ENCODE measurements around the gene SAP25.
A peak's percentile ranks its signal among the peaks of the same experiment; 100 is the strongest.
"Not testable (repeated sequence)": the region's sequence is repeated elsewhere in the genome, so short reads cannot be mapped to it uniquely, and the experiment has no call there.

The SAP25 gene

GRCh38 chr7:100562195-100563099 is 11.3 kb downstream of the SAP25 start:
- Mint-ChIP-seq H3K4me3 (no peak overlapping the region), H3K27ac (no peak overlapping the region), H3K4me1 (peaks cover 20% of the 10 kb centered on the region), H3K9me3 (no peaks in the 10 kb centered on the region), H3K36me3 (peaks cover 87% of the 10 kb centered on the region)
- no peak for ATAC-seq
- DNase-seq (ENCODE audit: low spot score in 2 of 2), result no peak

GRCh38 chr7:100561491-100562194 is 12.1 kb downstream of the SAP25 start:
- Mint-ChIP-seq H3K27ac (no peak overlapping the region), H3K36me3 (peaks cover 95% of the 10 kb centered on the region), H3K4me1 (peaks cover 12% of the 10 kb centered on the region), H3K9me3 (no peaks in the 10 kb centered on the region), H3K4me3 (no peak overlapping the region)
- ATAC-seq (no peak), DNase-seq (ENCODE audit: low spot score in 2 of 2) (no peak)

GRCh38 chr7:100559127-100559526 is 14.6 kb downstream of the SAP25 start:
- H3K36me3 Mint-ChIP-seq, result peaks cover 100% of the 10 kb centered on the region
- ATAC-seq, result no peak

GRCh38 chr7:100556541-100556940 is 17.2 kb downstream of the SAP25 start:
- no peak for DNase-seq (ENCODE audit: low spot score in 2 of 2)
- H3K36me3 Mint-ChIP-seq, result peaks cover 100% of the 10 kb centered on the region
- peak; percentile 63 for ATAC-seq

More at GRCh38 chr7:100559127-100559526, 14.6 kb downstream of the SAP25 start:
- no peak for DNase-seq (ENCODE audit: low spot score in 2 of 2)
- no peak overlapping the region for H3K4me3 Mint-ChIP-seq
- H3K9me3 Mint-ChIP-seq, result no peaks in the 10 kb centered on the region
- peaks cover 13% of the 10 kb centered on the region for H3K4me1 Mint-ChIP-seq
- no peak overlapping the region for H3K27ac Mint-ChIP-seq

GRCh38 chr7:100555701-100556100 is 18.0 kb downstream of the SAP25 start:
- Mint-ChIP-seq H3K36me3 (peaks cover 100% of the 10 kb centered on the region), H3K9me3 (no peaks in the 10 kb centered on the region), H3K27ac (peak overlapping the region; percentile 66), H3K4me3 (no peak overlapping the region), H3K4me1 (peaks cover 8% of the 10 kb centered on the region)
- ATAC-seq, result no peak
- DNase-seq (ENCODE audit: low spot score in 2 of 2), result no peak

More at GRCh38 chr7:100556541-100556940, 17.2 kb downstream of the SAP25 start:
- Mint-ChIP-seq H3K27ac (peak overlapping the region; percentile 66), H3K9me3 (no peaks in the 10 kb centered on the region), H3K4me1 (peaks cover 7% of the 10 kb centered on the region), H3K4me3 (no peak overlapping the region)

- DNase-seq (ENCODE audit: low spot score in 2 of 2) (no peak), ATAC-seq (no peak)
- peak overlapping the region; percentile 66 for H3K27ac Mint-ChIP-seq
- H3K4me1 Mint-ChIP-seq, result peaks cover 31% of the 10 kb centered on the region
- H3K36me3 Mint-ChIP-seq, result peaks cover 98% of the 10 kb centered on the region
- no peak overlapping the region for H3K4me3 Mint-ChIP-seq
- H3K9me3 Mint-ChIP-seq, result no peaks in the 10 kb centered on the region
These were observed 20.7 kb downstream of the SAP25 start for GRCh38 chr7:100553032-100553431.

- DNase-seq (ENCODE audit: low spot score in 2 of 2) (no peak), ATAC-seq (no peak)
- H3K4me1 Mint-ChIP-seq, result peaks cover 36% of the 10 kb centered on the region
- no peaks in the 10 kb centered on the region for H3K9me3 Mint-ChIP-seq
- H3K27ac Mint-ChIP-seq, result peak overlapping the region; percentile 66
- peaks cover 98% of the 10 kb centered on the region for H3K36me3 Mint-ChIP-seq
- H3K4me3 Mint-ChIP-seq, result no peak overlapping the region
These were observed 21.2 kb downstream of the SAP25 start for GRCh38 chr7:100552532-100552931.

GRCh38 chr7:100548446-100548845 is 25.3 kb downstream of the SAP25 start:
- peaks cover 90% of the 10 kb centered on the region for H3K36me3 Mint-ChIP-seq
- not testable (repeated sequence) for ATAC-seq; DNase-seq (ENCODE audit: low spot score in 2 of 2); H3K9me3 Mint-ChIP-seq
- peaks cover 67% of the 10 kb centered on the region for H3K4me1 Mint-ChIP-seq
- H3K27ac Mint-ChIP-seq, result peak overlapping the region; percentile 95
- H3K4me3 Mint-ChIP-seq, result peak overlapping the region; percentile 96

GRCh38 chr7:100547872-100548271 is 25.8 kb downstream of the SAP25 start:
- Mint-ChIP-seq H3K4me1 (peaks cover 73% of the 10 kb centered on the region), H3K27ac (peak overlapping the region; percentile 95), H3K36me3 (peaks cover 84% of the 10 kb centered on the region), H3K9me3 (no peaks in the 10 kb centered on the region), H3K4me3 (peak overlapping the region; percentile 96)
- DNase-seq (ENCODE audit: low spot score in 2 of 2), result no peak
- ATAC-seq, result no peak

- H3K27ac Mint-ChIP-seq, result peak overlapping the region; percentile 95
- no peak for ATAC-seq
- H3K4me3 Mint-ChIP-seq, result peak overlapping the region; percentile 96
- no peak for DNase-seq (ENCODE audit: low spot score in 2 of 2)
- no peaks in the 10 kb centered on the region for H3K9me3 Mint-ChIP-seq
- peaks cover 82% of the 10 kb centered on the region for H3K36me3 Mint-ChIP-seq
- peaks cover 80% of the 10 kb centered on the region for H3K4me1 Mint-ChIP-seq
These were observed 26.5 kb downstream of the SAP25 start for GRCh38 chr7:100546926-100547800.

GRCh38 chr7:100546129-100546925 is 27.4 kb downstream of the SAP25 start:
- Mint-ChIP-seq H3K36me3 (peaks cover 74% of the 10 kb centered on the region), H3K4me1 (peaks cover 88% of the 10 kb centered on the region), H3K27ac (peak overlapping the region; percentile 95), H3K4me3 (peak overlapping the region; percentile 96), H3K9me3 (no peaks in the 10 kb centered on the region)
- ATAC-seq (peak; percentile 15), DNase-seq (ENCODE audit: low spot score in 2 of 2) (no peak)

GRCh38 chr7:100545360-100546128 is 28.2 kb downstream of the SAP25 start:
- DNase-seq (ENCODE audit: low spot score in 2 of 2) (peak; percentile 47 to 87), ATAC-seq (peak; percentile 87)
- Mint-ChIP-seq H3K36me3 (peaks cover 66% of the 10 kb centered on the region), H3K27ac (peak overlapping the region; percentile 95), H3K9me3 (no peaks in the 10 kb centered on the region), H3K4me3 (peak overlapping the region; percentile 96), H3K4me1 (peaks cover 90% of the 10 kb centered on the region)

- Mint-ChIP-seq H3K27ac (peak overlapping the region; percentile 95), H3K4me1 (peaks cover 84% of the 10 kb centered on the region), H3K4me3 (peak overlapping the region; percentile 96), H3K36me3 (peaks cover 61% of the 10 kb centered on the region), H3K9me3 (no peaks in the 10 kb centered on the region)
- ATAC-seq, result no peak
- no peak for DNase-seq (ENCODE audit: low spot score in 2 of 2)
These were observed 28.7 kb downstream of the SAP25 start for GRCh38 chr7:100544967-100545359.

GRCh38 chr7:100544386-100544785 is 29.3 kb downstream of the SAP25 start:
- H3K4me1 Mint-ChIP-seq, result peaks cover 80% of the 10 kb centered on the region
- H3K27ac Mint-ChIP-seq, result peak overlapping the region; percentile 95
- DNase-seq (ENCODE audit: low spot score in 2 of 2), result no peak
- peak overlapping the region; percentile 96 for H3K4me3 Mint-ChIP-seq
- no peak for ATAC-seq
- H3K36me3 Mint-ChIP-seq, result peaks cover 55% of the 10 kb centered on the region
- H3K9me3 Mint-ChIP-seq, result no peaks in the 10 kb centered on the region

All from stimulated activated effector memory CD8-positive, alpha-beta T cell treated with anti-CD3 and anti-CD28 coated beads, Interleukin-12 subunit alpha, Interleukin-12 subunit beta, amount 100 ng/mL, for 72 hours (primary cell).